ENCODE data around the gene CEP43.
"Not testable (repeated sequence)": the region's sequence is repeated elsewhere in the genome, so short reads cannot be mapped to it uniquely, and the experiment has no call there.

Gene CEP43, protein sequence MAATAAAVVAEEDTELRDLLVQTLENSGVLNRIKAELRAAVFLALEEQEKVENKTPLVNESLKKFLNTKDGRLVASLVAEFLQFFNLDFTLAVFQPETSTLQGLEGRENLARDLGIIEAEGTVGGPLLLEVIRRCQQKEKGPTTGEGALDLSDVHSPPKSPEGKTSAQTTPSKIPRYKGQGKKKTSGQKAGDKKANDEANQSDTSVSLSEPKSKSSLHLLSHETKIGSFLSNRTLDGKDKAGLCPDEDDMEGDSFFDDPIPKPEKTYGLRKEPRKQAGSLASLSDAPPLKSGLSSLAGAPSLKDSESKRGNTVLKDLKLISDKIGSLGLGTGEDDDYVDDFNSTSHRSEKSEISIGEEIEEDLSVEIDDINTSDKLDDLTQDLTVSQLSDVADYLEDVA

DNA sequence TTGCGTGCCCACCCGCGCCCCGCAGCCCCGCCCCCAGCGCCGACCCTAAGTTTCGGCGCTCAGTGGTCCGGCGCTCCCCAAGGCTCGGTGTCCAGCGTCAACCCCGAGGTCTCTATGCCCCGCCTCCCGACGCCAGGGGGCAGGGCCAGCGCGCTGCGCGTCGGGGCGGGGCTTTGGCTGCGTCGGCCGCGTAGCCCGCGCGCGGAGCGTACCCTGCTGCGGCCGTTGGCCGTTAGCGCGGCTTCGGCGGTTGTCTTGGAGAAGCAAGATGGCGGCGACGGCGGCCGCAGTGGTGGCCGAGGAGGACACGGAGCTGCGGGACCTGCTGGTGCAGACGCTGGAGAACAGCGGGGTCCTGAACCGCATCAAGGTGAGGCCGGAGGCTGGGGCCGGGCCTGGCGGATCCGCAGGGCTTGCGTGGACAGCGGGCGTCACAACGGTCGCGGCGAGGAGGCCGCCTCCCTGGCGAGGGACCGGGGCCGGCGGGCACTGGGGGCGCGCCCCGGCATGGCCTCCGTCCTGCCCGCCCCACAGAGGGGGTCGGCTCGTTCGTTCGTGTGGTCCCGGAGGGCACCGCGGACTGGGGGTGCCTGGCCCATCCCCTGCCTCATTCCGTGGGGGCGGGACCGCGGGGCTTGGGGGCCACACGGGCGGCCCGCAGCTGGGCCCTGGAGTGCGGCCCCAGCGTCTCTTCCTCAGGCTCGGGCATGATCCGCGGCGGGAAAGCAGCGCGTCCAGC, at the start of gene CEP43:
TSS of gene CEP43 (plus strand) at position 253 of the 739 bp plus-strand sequence. CDS start at position 269, 16 bp downstream.
- Mint-ChIP-seq H3K36me3 (ENCODE audit: low read depth) (peaks cover 18% of the 10 kb centered on the region), H3K27ac (peak within 1 kb of the TSS; percentile 77), H3K4me3 (peak within 1 kb of the TSS; percentile 87), H3K9me3 (no peaks in the 10 kb centered on the region), H3K4me1 (ENCODE audit: low read depth) (peaks cover 31% of the 10 kb centered on the region), H3K27me3 (ENCODE audit: low read depth) (no peaks in the 10 kb centered on the region)

DNA sequence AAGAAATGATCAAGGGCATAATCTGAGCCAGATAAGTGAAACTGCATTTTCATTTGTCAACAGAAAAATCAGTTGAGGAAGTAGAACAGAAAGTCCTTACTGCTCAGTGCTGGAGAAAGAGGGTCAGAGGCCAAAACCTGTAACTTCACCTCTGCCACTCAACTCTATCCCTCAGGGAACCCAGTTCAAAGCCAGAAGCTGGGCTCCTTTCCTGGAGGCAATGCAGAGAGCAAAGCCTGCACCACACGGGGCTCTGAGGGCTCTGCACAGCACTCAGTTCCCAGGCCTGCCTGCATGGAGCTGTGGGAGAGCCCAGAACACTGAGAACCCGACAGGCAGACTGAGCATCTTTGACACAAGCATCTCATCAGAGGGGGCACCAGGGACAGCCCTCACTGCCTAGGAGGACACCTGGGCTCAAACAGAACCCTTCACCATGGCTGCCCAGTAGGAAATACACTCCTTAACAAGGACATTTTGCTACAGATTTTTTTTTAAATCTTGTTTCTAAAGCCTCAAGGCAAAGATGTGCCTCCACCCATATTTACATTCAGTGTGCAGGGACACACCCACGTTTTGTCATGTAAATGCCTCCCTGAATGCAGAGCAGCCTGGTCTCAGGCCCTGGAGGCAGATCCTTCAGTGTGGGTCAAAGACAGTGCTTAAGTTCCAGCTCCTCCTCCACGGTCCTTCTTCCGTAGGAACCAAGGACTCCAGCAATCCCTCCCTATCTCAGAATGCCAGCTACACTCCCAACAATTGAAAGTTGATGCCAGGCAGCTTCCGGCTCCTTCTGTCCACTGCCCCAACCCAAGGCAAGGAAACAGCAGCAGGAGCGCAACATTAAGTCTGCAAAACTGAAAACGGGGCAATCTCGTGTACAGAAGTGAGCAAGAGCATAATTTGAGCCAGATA, 49.4 kb upstream of the CEP43 start:
- peak overlapping the region; percentile 81 for H3K4me3 Mint-ChIP-seq
- H3K36me3 Mint-ChIP-seq (ENCODE audit: low read depth) = peaks cover 38% of the 10 kb centered on the region
- peaks cover 54% of the 10 kb centered on the region for H3K4me1 Mint-ChIP-seq (ENCODE audit: low read depth)
- H3K27ac Mint-ChIP-seq = peak overlapping the region; percentile 96
- H3K27me3 Mint-ChIP-seq (ENCODE audit: low read depth) = no peaks in the 10 kb centered on the region
- no peaks in the 10 kb centered on the region for H3K9me3 Mint-ChIP-seq

DNA sequence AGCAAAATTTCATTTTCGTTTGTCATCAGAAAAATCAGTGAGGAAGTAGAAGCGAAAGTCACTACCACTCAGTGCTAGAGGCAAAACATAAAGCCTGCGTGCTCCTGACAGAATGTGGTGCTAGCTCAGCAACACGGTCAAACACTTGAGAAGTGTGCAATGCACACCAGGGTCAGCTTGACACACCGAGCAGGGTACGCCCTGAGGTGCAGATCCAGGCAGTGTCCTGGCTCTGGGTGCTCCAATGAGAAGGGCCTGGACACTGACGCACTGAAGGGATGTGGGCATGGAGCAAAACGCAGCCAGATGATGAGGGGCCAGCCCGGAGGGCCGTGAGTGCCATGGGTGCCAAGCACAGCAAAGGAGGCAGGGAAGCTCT, 48.8 kb upstream of the CEP43 start:
- H3K4me1 Mint-ChIP-seq (ENCODE audit: low read depth) = peaks cover 54% of the 10 kb centered on the region

DNA sequence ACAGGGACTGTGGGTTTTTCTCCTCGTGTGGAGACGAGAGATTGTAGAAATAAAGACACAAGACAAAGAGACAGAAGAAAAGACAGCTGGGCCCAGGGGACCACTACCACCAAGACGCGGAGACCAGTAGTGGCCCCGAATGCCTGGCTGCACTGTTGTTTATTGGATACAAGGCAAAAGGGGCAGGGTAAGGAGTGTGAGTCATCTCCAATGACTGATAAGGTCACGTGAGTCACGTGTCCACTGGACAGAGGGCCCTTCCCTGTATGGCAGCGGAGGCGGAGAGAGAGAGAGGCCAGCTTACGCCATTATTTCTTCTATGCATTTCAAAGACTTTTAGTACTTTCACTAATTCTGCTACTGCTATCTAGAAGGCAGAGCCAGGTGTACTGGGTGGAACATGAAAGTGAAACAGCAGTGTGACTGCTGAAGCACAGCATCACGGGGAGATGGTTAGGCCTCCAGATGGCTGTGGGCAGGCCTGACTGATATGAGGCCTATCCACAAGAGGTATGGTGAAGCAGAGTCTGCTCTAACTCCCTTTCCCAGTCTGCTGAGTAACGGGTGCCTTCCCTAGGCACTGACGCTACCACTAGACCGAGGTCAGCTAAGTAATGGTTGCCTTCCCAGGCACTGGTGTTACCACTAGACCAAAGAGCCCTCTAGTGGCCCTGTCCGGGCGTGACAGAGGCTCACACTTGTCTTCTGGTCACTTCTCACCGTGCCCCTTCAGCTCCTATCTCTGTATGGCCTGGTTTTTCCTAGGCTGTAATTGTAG, 48.1 kb upstream of the CEP43 start:
- H3K4me3 Mint-ChIP-seq = peak overlapping the region; percentile 81
- H3K4me1 Mint-ChIP-seq (ENCODE audit: low read depth) = peaks cover 54% of the 10 kb centered on the region
- peak overlapping the region; percentile 96 for H3K27ac Mint-ChIP-seq
- H3K36me3 Mint-ChIP-seq (ENCODE audit: low read depth) = peaks cover 36% of the 10 kb centered on the region
- not testable (repeated sequence) for H3K27me3 Mint-ChIP-seq (ENCODE audit: low read depth); H3K9me3 Mint-ChIP-seq

More for the DNA sequence above, 48.8 kb upstream of the CEP43 start:
- peak overlapping the region; percentile 96 for H3K27ac Mint-ChIP-seq
- H3K9me3 Mint-ChIP-seq = no peaks in the 10 kb centered on the region
- peak overlapping the region; percentile 81 for H3K4me3 Mint-ChIP-seq
- peaks cover 37% of the 10 kb centered on the region for H3K36me3 Mint-ChIP-seq (ENCODE audit: low read depth)
- no peaks in the 10 kb centered on the region for H3K27me3 Mint-ChIP-seq (ENCODE audit: low read depth)

DNA sequence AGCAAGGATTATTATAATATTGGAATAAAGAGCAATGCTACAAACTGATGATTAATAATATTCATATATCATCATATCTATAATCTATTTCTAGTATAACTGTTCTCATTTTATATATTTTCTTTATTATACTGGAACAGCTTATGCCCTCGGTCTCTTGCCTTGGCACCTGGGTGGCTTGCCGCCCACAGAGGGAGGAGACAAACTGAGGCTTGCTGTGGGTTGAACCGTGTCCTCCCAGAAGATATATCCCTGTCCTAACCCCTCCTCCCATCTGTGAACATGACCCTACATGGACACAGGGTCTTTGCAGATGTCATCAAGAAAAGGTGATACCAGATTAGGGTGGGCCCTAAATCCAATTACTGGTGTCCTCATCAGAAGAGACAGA, 47.5 kb upstream of the CEP43 start:
- peaks cover 34% of the 10 kb centered on the region for H3K36me3 Mint-ChIP-seq (ENCODE audit: low read depth)
- peak overlapping the region; percentile 96 for H3K27ac Mint-ChIP-seq
- H3K4me1 Mint-ChIP-seq (ENCODE audit: low read depth) = peaks cover 54% of the 10 kb centered on the region
- no peaks in the 10 kb centered on the region for H3K9me3 Mint-ChIP-seq
- peak overlapping the region; percentile 81 for H3K4me3 Mint-ChIP-seq
- no peaks in the 10 kb centered on the region for H3K27me3 Mint-ChIP-seq (ENCODE audit: low read depth)

DNA sequence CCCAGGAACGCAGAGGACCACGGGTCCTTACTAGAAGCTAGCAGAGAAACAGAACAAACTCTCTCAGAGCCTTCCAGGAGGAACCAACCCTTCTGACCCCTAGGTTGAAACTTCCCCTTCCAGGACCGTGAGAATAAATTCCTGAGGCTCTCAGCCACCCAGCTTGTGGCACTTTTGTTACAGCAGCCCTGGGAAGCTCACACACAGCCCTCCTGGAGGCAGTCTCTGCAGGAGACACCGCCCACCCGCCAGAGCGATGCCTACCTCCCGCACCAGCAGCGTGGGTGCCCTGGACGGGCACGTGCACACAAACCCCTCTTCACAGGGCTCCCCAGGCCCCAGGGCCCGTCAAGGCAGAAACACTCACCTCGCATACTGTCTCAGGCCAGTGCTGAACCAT, 47.1 kb upstream of the CEP43 start:
- H3K36me3 Mint-ChIP-seq (ENCODE audit: low read depth) = peaks cover 34% of the 10 kb centered on the region
- peak overlapping the region; percentile 98 for H3K4me3 Mint-ChIP-seq
- no peaks in the 10 kb centered on the region for H3K27me3 Mint-ChIP-seq (ENCODE audit: low read depth)
- H3K9me3 Mint-ChIP-seq = no peaks in the 10 kb centered on the region
- H3K27ac Mint-ChIP-seq = peak overlapping the region; percentile 96
- H3K4me1 Mint-ChIP-seq (ENCODE audit: low read depth) = peaks cover 54% of the 10 kb centered on the region

DNA sequence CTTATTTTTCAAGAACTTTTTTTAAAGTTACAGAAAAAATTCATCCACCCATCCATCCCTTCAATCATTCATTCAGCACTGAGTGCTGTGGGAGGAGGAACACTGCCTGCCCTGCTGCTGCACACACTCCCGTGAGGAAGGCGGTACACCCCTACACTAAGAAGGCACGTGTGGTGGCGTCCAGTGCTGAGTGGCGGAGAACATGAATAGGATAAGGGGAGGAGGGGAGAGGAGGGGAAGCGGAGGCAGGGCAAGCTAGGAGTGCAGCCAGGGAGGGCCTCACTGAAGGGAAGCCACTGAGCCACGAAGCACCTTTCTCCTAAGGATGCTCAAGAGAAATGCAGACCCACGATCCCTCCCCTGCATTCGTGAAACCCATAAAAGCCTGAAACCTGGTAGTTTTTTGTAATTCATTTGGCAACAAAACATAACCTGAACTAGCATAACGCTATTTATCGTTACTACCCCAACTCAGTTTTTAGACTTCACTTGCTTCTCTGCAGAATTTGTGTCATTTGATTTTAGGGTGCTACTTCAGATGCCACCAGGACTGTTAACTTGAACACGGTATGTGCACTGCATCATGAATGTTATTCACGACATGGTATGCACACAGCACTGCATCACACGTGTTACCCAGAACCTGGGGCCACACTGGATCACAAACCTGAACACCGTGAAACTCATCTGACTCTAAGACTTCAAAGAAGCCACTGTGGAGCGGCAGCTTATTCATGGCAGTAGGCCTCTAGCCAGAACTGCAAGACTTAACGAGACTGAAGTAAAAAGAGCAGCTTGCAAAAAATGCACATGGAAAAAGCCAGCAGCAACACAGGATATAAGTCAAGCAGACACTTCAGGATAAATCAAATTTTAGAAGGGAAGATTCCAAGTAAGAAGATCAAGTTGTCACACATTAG, 46.4 kb upstream of the CEP43 start:
- peak overlapping the region; percentile 98 for H3K4me3 Mint-ChIP-seq
- peaks cover 29% of the 10 kb centered on the region for H3K36me3 Mint-ChIP-seq (ENCODE audit: low read depth)
- H3K9me3 Mint-ChIP-seq = no peaks in the 10 kb centered on the region
- peaks cover 58% of the 10 kb centered on the region for H3K4me1 Mint-ChIP-seq (ENCODE audit: low read depth)
- H3K27ac Mint-ChIP-seq = peak overlapping the region; percentile 96
- H3K27me3 Mint-ChIP-seq (ENCODE audit: low read depth) = no peaks in the 10 kb centered on the region

DNA sequence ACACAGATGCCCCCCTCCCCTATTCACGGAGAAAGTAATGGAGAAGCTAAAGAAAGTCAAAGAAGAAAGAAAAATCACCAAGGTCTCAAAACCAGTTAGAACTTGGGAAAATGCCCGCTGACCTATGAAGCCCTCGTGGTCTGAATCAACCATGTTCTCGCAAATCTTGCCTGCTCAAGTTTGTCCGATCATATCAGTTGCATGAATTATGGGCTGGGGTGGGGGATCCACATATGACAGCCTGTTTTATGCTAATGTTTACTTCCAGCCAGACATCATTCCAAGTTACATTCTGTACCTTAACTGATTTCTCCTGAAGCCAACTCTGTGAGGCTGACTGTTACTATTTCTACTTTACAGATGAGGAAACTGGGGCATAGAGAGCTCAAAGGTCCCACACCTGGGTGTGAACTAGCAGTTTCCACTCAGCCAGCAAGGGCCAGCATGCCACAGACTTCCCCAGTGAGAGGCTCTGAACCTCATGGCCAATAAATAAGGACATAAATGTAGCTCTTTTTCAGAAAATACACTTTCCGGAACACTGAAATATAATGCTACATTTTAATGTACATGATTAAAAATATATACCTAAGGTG, 45.0 kb upstream of the CEP43 start:
- H3K4me1 Mint-ChIP-seq (ENCODE audit: low read depth) = peaks cover 72% of the 10 kb centered on the region
- no peaks in the 10 kb centered on the region for H3K9me3 Mint-ChIP-seq
- H3K27me3 Mint-ChIP-seq (ENCODE audit: low read depth) = no peaks in the 10 kb centered on the region
- H3K36me3 Mint-ChIP-seq (ENCODE audit: low read depth) = peaks cover 31% of the 10 kb centered on the region
- peak overlapping the region; percentile 96 for H3K27ac Mint-ChIP-seq
- H3K4me3 Mint-ChIP-seq = peak overlapping the region; percentile 98

DNA sequence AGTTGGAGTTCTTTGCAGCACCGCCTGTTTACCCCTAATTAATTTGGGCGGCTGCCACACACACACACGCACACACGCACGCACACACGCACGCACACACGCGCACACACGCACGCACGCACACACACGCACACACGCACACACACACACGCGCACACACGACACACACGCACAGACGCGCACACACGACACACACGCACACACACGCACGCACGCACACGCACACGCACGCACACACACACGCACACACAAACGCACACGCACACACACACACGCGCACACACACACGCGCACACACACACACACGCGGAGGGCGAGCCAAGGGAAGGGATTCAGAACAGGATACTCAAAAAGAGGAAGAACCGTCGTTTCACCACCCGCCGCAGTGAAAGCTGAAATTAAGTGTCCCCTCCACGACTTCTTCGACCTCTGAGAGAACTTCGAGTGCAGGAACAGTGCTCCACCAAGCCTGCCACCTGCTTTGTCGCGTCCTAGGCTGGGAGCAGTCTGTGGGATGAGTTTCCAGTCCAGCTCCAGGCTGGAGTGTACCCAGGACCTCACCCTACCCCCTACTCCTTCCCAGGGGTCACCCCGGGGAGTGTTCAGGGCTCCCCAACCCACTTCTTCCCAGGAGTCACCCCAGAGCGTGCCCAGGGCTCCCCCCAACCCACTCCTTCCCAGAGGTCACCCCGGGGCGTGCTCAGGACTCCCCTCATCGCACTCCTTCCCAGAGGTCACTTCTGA, 43.9 kb upstream of the CEP43 start:
- Mint-ChIP-seq H3K4me3 (peak overlapping the region; percentile 98), H3K36me3 (ENCODE audit: low read depth) (peaks cover 25% of the 10 kb centered on the region), H3K27ac (peak overlapping the region; percentile 88), H3K4me1 (ENCODE audit: low read depth) (peaks cover 76% of the 10 kb centered on the region), H3K9me3 (no peaks in the 10 kb centered on the region), H3K27me3 (ENCODE audit: low read depth) (no peaks in the 10 kb centered on the region)

DNA sequence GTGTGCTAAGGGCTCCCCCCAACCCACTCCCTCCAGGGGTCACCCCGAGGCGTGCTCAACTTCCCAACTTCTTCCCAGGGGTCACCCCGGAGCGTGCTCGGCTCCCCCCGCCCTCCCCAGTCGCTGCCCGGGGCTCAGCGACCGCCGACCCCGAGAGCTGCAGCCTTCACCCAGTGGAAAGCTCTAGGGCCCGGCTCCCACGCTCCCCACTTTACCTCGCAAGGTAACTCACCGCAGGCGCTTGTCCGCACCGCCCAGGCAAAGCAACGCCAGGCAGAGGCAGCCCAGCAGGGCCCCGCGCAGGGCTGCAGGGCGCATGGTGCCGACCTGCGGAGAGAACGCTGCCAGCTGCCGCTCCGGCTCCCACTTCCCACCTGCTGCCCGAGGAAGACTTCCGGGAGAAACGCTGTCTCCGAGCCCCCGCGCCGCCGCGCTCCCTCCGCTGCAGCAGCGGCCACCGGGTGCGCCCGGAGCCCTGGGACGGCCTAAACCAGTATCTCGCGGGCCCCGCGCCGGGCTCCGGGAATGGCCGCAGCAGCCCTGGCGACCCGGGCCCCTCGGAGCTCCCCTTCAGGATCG, 43.2 kb upstream of the CEP43 start:
- peaks cover 18% of the 10 kb centered on the region for H3K36me3 Mint-ChIP-seq (ENCODE audit: low read depth)
- H3K4me3 Mint-ChIP-seq = peak overlapping the region; percentile 98
- no peaks in the 10 kb centered on the region for H3K9me3 Mint-ChIP-seq
- H3K27ac Mint-ChIP-seq = peak overlapping the region; percentile 88
- H3K27me3 Mint-ChIP-seq (ENCODE audit: low read depth) = no peaks in the 10 kb centered on the region
- peaks cover 74% of the 10 kb centered on the region for H3K4me1 Mint-ChIP-seq (ENCODE audit: low read depth)

DNA sequence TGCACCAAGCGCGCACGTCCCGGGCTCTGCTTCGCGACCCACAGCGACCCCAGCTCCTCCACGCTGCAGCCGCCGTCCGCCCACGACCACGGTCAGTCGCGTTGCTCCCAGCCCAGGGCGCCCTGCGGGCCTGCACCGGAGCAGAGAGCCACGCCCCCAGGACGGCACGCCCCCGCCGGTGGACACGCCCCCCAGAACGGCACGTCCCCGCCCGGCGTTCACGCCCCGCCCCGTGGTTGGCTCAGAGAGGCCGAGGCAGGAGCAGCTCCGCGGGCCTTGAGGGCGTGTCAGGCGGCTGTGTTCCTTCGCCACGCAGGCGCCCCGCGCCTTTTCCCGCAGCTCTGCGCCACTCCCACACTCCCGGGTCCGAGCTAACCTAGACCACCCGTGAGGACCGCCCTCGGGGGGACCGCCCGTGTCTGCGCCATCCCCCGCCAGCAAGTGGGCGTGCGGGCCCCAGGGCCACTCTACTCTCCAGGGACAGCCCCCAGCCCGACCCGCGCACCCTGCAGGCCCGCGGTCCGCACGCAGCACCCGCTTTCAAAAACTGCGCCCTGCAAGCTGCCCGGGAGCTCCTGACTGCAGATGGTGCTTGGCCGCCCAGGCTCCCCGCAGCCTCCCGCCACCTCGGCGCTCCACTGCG, 42.6 kb upstream of the CEP43 start, which contains the start of gene RNASET2:
TSS of gene RNASET2 (minus strand) at position 107 of the 643 bp plus-strand sequence. CDS start 368 bp downstream, outside the sequence.
- peak within 1 kb of the TSS; percentile 98 for H3K4me3 Mint-ChIP-seq
- no peaks in the 10 kb centered on the region for H3K27me3 Mint-ChIP-seq (ENCODE audit: low read depth)
- no peaks in the 10 kb centered on the region for H3K9me3 Mint-ChIP-seq
- peaks cover 68% of the 10 kb centered on the region for H3K4me1 Mint-ChIP-seq (ENCODE audit: low read depth)
- peak within 1 kb of the TSS; percentile 90 for H3K27ac Mint-ChIP-seq
- peaks cover 15% of the 10 kb centered on the region for H3K36me3 Mint-ChIP-seq (ENCODE audit: low read depth)
